Stimulated activated CD8-positive, alpha-beta memory T cell treated with anti-CD3 and anti-CD28 coated beads, Interleukin-7, amount 100 ng/mL, for 1 hour (primary cell): ENCODE data around the gene FBXL7.

Source experiments
- DNase-seq, 2 donors: peaks; one replicate each; pipeline ENCODE4 v3.0.0-alpha.2; 2020; ENCODE audit warnings: low read depth in 2 of 2

The FBXL7 gene

DNA sequence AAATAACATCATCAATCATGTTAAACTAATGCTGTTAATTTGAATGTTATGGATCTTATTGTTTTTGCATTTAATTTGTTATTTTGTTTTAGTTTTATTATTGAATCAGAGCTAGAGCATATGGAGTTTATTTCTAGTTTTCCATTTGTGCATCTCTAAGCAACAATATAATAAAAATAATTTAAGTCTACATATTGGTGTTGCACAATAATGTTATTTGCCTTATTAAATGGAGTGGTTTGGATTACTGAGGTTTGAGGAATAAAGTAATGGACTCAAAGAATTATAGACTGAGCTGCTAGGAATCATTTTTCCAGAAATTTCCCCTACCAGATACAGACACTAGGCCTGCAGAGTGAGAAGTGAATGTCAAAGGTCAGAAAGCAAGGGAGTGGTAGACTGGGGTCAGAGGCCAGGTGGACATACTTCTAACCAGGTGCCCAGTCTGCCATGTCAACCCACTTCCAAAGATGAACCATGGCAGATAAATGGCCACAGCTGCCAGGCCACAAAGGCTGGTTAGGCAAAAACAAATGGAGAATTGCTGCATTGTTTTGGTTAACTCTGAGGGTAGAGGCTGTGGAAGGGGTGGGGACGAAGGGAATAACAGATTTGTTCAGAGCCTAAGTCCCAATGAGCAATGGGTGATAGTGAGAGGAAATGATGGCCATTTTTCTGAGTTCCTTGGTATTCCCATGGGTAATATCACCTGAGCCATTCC, 113.1 kb downstream of the FBXL7 start:
- DNase-seq, result no peak

- DNase-seq, result no peak
Observed at GRCh38 chr5:15614679-15615078, 114.7 kb downstream of the FBXL7 start.

- no peak for DNase-seq
Observed at GRCh38 chr5:15615859-15616258, 115.9 kb downstream of the FBXL7 start.

DNA sequence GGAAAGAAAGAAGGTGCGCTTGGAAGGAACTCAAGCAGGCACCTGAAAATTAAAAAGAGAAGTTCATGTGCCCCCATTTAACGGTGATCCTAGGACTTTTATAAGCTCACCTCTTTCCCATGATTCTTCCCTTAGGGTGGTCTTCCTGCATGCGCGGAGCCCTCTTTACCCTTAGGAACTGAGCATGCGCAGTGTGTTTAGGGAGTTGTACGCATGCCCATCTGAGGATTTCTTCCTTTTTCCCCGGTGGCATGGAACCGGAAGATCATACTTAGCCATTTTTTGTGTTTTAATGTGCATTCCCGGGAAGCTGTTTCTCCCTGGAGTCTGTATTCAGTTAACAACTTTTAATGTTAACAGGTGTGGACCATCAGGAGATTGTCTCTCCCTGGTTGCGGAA, 119.0 kb downstream of the FBXL7 start:
- DNase-seq, result no peak

DNA sequence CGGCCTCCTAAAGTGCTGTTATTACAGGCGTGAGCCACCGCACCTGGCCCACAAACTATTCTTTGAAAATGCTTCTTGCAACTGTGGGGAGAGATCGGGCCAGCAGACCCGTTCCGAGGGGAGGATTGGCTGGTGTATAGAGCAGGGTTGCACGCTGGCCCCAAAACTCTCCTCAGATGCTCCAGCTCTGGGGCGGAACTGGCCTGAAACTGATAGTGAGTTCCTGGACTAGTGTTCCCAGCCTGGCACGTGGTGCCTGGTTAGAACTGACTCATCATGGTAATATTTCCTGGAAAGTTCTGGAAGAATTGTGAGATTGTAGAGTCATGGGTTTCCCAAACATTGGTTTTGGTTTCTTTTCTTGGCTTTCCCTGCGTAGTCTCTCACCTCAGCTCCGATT, 120.5 kb downstream of the FBXL7 start:
- DNase-seq, result no peak

DNA sequence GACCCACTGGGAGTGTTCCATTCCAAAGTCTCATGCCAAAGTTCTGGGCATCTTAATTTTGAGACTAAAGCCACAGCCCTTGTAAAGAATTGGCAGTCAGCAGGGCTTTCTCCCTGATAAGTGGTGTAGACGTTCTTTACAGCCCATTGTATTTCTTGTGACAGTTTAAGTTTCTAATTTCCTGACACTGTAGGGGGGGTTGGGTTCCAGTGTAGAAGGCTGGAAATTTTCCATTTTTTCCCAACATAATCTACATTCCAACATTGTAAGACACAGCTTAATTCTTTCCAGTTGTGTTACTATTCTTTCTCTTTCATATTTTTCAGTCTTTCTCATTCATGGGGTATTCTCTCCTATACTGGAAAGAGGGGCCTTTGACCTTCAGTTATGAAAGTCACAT, 121.1 kb downstream of the FBXL7 start:
- DNase-seq, result no peak

DNA sequence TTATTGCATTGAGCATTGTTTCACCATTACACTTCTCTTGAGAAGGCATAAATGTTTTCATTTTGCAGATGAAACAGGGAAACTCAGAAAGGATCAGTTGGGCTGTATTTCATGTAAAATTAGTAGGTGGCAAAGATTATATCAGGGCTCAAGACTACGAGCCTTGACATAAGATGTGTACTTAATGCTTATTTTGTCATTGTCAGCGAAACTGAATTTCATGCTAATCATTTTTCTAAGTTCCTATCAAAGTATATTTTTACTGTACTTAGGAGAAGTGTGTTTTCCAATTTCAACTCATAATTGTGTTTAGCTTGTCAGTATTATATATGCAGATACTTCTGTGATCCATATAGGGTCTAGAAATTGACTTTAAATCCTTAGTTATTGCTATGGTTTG, 123.8 kb downstream of the FBXL7 start:
- no peak for DNase-seq

DNA sequence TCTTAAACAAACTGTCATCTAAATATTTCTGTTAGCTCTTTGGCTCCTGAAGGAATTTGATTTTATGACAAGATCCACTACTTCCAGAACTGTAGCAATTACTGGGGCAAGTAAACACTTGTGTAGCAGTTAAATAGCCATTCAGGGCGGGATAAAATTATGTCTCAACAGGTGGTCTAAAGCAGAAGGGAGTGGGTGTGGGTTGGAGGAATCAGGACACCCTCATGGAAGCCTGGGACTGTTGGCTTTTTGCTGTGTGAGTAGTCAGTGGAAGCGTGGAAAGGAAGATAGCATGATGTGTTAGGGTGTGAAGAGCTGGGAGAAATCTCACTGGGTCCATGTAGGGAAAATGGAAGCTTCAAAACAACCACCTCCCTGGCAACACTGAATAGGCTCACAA, 127.1 kb downstream of the FBXL7 start:
- no peak for DNase-seq

DNA sequence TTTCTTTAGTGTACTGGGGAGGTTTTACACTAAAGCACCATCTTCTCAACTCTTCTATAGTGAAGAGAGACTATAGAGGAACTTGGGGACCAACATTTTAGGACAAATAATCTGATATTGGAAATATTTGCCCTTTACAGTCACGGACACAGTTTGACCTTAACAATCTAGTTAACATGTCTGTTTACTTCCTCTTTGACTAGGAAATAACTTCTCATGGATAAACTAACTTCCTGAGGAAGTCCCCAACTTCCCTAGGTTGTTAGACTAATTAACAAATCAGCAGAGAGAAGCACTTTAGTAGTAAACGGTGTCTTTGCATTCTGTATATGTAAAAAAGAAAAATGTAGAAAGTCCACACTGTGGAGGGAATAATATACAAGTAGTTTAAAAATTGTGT, 127.7 kb downstream of the FBXL7 start:
- DNase-seq, result no peak

GRCh38 chr5:15630441-15630840, 130.5 kb downstream of the FBXL7 start:
- DNase-seq, result no peak

DNA sequence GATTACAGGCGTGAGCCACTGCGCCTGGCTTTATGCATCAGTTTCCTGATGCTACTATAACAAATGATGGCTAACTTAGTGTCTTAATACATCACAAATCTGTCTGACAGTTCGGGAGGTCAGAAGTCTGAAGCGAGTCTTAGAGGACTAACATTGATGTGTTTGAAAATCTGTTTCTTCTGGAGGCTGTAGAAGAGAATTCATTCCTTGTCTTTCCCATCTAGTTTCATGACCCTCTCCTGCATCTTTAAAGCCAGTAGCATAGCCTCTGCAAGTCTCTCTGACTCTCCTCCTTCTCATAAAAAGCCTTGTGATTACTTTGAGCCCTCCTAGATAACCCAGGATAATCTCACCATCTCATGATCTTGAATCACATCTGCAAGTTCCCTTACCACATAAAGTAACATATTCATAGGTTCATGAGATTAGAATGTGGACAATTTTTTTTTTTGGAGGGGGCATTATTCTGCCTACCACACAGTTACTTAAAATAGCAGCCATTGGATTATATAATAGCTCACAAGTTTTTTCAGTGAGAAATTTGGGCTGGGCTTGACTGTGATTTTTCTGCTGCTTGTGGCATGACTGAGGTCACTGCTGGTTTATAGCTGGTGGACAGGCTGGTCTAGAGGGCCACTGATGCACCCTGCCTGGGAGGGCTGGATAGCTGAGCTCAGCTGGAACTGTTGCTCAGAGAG, 134.8 kb downstream of the FBXL7 start:
- no peak for DNase-seq

DNA sequence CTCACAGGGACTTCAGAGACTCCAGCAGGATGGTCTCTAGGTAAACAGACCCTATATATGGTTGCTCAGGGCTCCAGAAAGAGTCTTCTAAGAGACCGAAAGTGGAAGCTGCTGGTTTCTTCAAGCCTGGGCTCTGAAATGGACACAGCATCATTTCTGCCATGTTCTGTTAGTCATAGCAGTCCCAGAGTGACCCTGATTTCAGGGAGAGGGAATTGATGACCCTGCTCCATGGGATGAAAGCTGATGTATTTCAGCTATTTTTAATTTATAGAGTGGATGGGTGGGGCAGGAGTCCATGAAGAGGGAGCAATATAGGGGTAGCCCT, 135.3 kb downstream of the FBXL7 start:
- no peak for DNase-seq

DNA sequence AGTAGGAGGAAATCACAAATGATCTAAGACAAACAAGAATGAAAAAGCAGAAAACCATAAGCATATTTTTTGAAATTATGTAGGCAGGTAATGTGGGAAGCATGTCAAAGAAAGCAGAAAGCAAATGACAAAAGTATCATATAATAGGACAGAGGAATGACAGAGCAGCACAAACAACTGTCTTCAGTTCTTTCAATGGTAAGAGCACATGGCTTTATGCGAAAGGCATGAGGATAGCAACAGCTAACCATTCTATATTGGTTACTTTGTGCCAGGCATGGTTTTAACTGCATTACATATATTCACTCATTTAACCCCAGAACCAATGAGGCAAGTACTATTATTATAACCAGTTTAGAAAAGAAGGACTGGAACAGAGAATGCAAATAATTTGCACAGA, 137.4 kb downstream of the FBXL7 start:
- no peak for DNase-seq

DNA sequence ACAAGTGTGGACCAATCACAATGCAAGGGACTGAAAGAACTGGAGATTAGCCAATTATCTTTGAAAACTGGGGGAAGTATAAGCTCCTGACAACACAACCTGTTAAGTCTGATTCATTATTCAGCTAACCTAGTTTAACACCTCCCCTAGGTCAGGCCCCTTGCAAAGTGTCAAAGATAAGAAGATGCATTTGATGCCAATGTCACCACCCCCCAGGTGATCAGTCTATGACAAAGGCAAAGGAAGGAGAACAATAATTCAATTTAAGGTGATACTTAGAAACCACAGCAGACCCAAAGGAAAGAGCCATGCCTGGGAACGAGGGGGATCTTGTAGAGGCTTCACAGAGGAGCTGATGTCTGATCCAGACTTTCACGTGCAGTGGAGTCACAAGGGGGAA, 137.9 kb downstream of the FBXL7 start:
- DNase-seq, result no peak

DNA sequence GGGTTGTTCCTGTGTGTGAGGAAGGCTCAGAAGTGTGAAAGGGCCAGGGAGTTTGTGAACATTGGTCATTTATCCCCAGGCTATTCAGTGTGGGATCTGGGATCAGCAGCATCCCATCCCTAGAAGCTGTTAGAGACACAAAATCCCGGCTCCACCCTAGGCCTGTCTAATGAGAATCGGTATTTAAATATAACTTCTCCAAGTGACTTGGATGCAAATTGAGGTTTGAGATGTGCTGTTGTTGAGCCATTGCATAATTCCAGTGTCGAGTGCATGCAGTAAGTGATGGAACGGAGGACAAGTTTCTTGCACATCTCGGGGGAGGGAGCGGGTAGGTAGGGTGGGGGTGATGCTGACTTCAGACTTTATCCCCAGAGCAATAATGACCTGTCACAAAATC, 138.3 kb downstream of the FBXL7 start:
- no peak for DNase-seq

DNA sequence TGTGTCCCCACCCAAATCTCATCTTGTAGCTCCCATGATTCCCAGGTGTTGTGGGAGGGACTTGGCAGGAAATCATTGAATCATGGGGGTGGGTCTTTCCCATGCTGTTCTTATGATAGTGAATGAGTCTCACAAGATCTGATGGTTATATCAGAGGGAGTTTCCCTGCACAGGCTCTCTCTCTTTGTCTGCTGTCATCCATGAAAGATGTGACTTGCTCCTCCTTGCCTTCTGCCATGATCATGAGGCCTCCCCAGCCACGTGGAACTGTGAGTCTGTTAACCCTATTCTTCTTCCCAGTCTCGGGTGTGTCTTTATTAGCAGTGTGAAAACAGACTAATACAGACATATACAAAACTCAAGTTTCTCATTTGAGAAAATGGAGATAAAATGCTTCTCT, 139.3 kb downstream of the FBXL7 start:
- no peak for DNase-seq

DNA sequence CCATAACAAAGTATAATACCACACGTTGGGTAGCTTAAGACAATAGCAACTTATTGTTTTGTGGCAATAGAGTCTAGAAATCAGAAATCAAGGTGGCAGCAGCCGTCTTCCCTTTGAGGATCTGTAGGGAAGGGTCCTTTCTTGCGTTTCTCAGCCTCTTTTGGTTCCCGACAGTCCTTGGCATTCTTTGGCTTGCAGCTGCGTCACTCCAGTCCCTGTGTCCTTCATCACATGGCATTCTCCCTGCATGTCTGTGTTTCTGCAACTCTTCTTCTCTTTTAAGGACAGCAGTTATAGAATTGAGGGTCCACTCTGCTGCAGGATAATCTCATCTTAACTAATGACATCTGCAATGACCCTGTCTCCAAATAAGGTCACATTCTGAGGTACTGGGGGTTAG, 140.1 kb downstream of the FBXL7 start:
- DNase-seq, result no peak

- DNase-seq, result no peak
Observed at GRCh38 chr5:15643731-15644130, 143.8 kb downstream of the FBXL7 start.

DNA sequence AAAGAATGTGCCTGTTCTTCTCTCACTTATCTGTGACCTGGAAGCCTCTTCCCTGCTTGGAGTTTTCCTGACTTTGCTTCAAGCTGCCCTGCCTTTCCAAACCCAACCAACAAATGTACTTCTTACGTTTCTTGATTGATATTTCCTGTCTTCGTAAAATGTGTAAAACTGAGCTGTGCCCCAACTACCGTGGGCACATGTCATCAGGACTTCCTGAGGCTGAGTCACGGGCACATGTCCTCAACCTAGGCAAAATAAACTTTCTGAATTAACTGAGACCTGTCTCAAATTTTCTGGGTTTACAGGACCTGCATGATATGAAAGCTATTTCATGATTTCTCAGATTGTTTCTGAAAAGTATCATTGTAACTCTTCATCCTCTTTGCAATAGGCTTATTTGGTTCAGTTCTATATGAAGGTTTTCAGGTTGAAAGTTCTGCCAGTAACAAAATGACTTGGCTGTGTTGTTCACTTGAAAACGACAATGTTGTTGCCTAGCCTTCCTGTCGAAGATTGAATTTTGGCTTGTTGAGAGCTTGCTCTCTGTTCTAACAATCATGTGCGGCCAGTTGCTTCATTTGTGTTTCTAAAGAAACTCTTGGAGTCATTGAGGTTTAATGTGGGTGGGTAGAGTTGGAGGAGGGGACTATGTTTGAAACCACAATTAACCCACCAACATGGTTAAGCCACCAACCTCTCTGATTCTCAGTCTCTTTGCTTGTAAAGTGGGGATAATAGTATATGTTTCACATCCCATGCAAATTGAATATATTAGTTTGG, 145.6 kb downstream of the FBXL7 start:
- DNase-seq, result no peak

DNA sequence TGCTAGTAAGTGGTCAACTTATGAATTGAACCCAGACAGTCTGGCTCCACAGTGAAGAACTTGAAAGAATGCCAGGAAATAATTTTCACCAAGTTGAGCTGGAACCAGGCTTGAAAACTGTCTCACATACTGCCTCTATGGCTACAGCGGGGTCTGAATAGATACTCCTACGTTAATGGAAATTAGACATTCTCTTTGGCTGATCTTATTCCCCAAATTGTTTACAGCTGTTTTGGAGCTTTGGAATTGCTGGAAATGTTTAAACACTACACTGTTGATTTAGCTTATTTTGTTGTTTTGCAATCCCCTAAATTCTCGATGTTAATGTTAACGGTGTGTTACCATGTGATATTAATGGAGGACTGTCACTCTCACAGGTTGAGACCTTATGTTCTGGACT, 146.4 kb downstream of the FBXL7 start:
- no peak for DNase-seq

GRCh38 chr5:15647251-15647650, 147.3 kb downstream of the FBXL7 start:
- DNase-seq, result no peak

DNA sequence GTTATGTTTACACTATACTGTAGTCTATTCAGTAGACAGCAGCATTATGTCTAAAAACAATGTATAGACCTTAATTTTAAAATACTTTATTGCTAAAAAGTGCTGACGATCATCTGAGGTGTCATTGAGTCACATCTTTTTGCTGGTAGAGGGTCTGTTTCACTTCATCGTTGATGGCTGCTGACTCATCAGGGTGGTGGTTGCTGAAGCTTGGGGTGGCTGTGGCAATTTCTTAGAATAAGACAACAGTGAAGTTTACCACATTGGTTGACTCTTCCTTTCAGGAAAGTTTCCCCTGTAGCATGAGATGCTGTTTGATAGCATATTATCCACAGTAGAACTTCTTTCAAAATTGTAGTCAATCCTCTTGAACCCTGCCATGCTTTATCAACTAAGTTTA, 150.3 kb downstream of the FBXL7 start:
- no peak for DNase-seq

DNA sequence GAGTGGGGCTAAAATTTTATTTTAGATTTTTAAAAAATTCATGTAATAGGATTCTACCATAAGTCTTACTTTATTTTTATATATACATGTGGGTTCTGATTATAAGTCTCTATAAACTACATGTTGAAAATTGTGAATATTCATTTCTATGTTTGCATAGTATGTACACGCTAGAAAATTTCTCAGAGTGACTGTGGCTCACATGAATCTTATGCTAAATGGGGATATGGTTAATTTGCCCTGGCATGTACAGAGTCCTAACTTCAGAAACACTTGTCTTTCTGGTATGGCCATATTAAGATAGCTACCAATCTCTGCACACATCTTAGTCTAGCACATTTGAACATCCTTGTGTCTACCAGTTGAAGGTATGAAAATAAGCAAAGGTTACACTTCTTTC, 154.8 kb downstream of the FBXL7 start:
- DNase-seq, result no peak
